GM23338 (cell line): ENCODE data around the gene PARP6. TPM values are rescaled to one million over a fixed set of nuclear protein-coding genes. Genes with fewer than 3 reads are reported as not detected.

Experiments
- ATAC-seq: fragments of 200-7000 bp; cut with Tn5 transposase; 3 replicates; pipeline ENCODE4 v1.9.1; 2020
- DNase-seq: peaks from one replicate; pipeline ENCODE4 v3.0.0-alpha.2; 2015; ENCODE audit warnings: low spot score
- H2AFZ ChIP-seq: fragments of 200-600 bp; sonication (generic); 2 replicates; pipeline ENCODE4 v1.8.0; 2016; ENCODE audit warnings: antibody characterized with exemption, mild to moderate bottlenecking, moderate library complexity
- H3F3A ChIP-seq: fragments of 200-600 bp; sonication (generic); replicated peaks from 2 replicates; pipeline ENCODE4 v1.8.0; 2017; ENCODE audit warnings: antibody characterized with exemption, mixed run types, low read depth
- H3K27ac ChIP-seq: fragments of 200-600 bp; sonication (generic); 2 replicates; pipeline ENCODE4 v1.6.1; 2016; ENCODE audit warnings: low read depth
- H3K27me3 ChIP-seq: fragments of 200-600 bp; sonication (generic); 2 replicates; pipeline ENCODE4 v1.8.0; 2016; ENCODE audit warnings: mild to moderate bottlenecking, mixed run types, moderate library complexity; ENCODE audit not compliant: insufficient read depth
- H3K36me3 ChIP-seq: fragments of 200-600 bp; sonication (generic); 2 replicates; pipeline ENCODE4 v1.8.0; 2016; ENCODE audit warnings: mild to moderate bottlenecking; ENCODE audit not compliant: insufficient read depth
- H3K4me1 ChIP-seq: fragments of 200-600 bp; sonication (generic); 2 replicates; pipeline ENCODE4 v1.8.0; 2016; ENCODE audit warnings: mild to moderate bottlenecking, moderate library complexity; ENCODE audit not compliant: insufficient read depth
- H3K4me2 ChIP-seq: fragments of 200-600 bp; sonication (generic); 2 replicates; pipeline ENCODE4 v1.7.1; 2017; ENCODE audit warnings: mixed run types
- H3K4me3 ChIP-seq: fragments of 200-600 bp; sonication (generic); 2 replicates; pipeline ENCODE4 v1.6.1; 2016; ENCODE audit warnings: mixed run types
- H3K79me2 ChIP-seq: fragments of 200-600 bp; sonication (generic); replicated peaks from 2 replicates; pipeline ENCODE4 v1.8.0; 2017; ENCODE audit warnings: mild to moderate bottlenecking; ENCODE audit not compliant: insufficient read depth
- H3K9me2 ChIP-seq: fragments of 200-600 bp; sonication (generic); 2 replicates; pipeline ENCODE4 v1.8.0; 2017; ENCODE audit not compliant: insufficient read depth
- H4K20me1 ChIP-seq: fragments of 200-600 bp; sonication (generic); replicated peaks from 2 replicates; pipeline ENCODE4 v1.8.0; 2017; ENCODE audit warnings: mild to moderate bottlenecking; ENCODE audit not compliant: insufficient read depth
- H3K27ac Mint-ChIP-seq: 2 replicates; pipeline ENCODE4 v1.8.0; 2020; ENCODE audit warnings: inconsistent platforms, mild to moderate bottlenecking, moderate library complexity, mixed read lengths
- H3K27me3 Mint-ChIP-seq: 3 replicates; pipeline ENCODE4 v1.8.0; 2022; ENCODE audit warnings: low read depth, mild to moderate bottlenecking, moderate library complexity, mixed read lengths, inconsistent platforms; ENCODE audit not compliant: insufficient read depth, poor library complexity
- H3K36me3 Mint-ChIP-seq: 3 replicates; pipeline ENCODE4 v1.8.0; 2021; ENCODE audit warnings: low read depth, mild to moderate bottlenecking, inconsistent platforms, moderate library complexity, mixed read lengths
- H3K4me1 Mint-ChIP-seq: 3 replicates; pipeline ENCODE4 v1.8.0; 2020; ENCODE audit warnings: mild to moderate bottlenecking, inconsistent platforms, mixed read lengths
- H3K4me3 Mint-ChIP-seq: 3 replicates; pipeline ENCODE4 v1.8.0; 2021; ENCODE audit warnings: moderate library complexity, mild to moderate bottlenecking, inconsistent platforms, mixed read lengths
- H3K9me3 Mint-ChIP-seq: 3 replicates; pipeline ENCODE4 v1.8.0; 2020; ENCODE audit warnings: moderate library complexity, mild to moderate bottlenecking, inconsistent platforms, mixed read lengths
- CTCF ChIP-seq, 2 experiments: fragments of 200-600 bp in 1 of 2; sonication (generic) in 1 of 2; conservative IDR thresholded peaks; 2 replicates each; pipeline versions ENCODE4 v1.5.1 to v1.6.1; 2016 to 2017; ENCODE audit warnings: antibody characterized with exemption in 2 of 2, low read depth in 2 of 2, mild to moderate bottlenecking in 2 of 2, moderate library complexity in 1 of 2
- ETS1 ChIP-seq: IDR thresholded peaks from 2 replicates; pipeline ENCODE4 v1.6.1; 2016; ENCODE audit warnings: antibody characterized with exemption
- EZH2 ChIP-seq: fragments of 200-600 bp; sonication (generic); IDR thresholded peaks from one replicate; pipeline ENCODE4 v1.8.0; 2017; ENCODE audit warnings: antibody characterized with exemption, mild to moderate bottlenecking, low read depth; ENCODE audit not compliant: unreplicated experiment
- EZH2phosphoT487 ChIP-seq: fragments of 200-600 bp; sonication (generic); IDR thresholded peaks from one replicate; pipeline ENCODE4 v1.8.1; 2018; ENCODE audit warnings: antibody characterized with exemption; ENCODE audit not compliant: unreplicated experiment
- JUNB ChIP-seq: IDR thresholded peaks from one replicate; pipeline ENCODE4 v1.6.1; 2016; ENCODE audit warnings: antibody characterized with exemption; ENCODE audit not compliant: unreplicated experiment
- NANOG ChIP-seq: IDR thresholded peaks from 2 replicates; pipeline ENCODE4 v1.6.1; 2016; ENCODE audit warnings: antibody characterized with exemption, borderline replicate concordance
- POLR2AphosphoS5 ChIP-seq: IDR thresholded peaks from 2 replicates; pipeline ENCODE4 v1.6.1; 2016; ENCODE audit warnings: antibody characterized with exemption, low read depth
- STAT1 ChIP-seq: IDR thresholded peaks from one replicate; pipeline ENCODE4 v1.6.1; 2016; ENCODE audit warnings: antibody characterized with exemption; ENCODE audit not compliant: unreplicated experiment
- ZNF114 ChIP-seq: fragments of 250-450 bp; sonication (Bioruptor Pico); IDR thresholded peaks from 2 replicates; pipeline ENCODE4 v1.5.0; 2020; ENCODE audit warnings: mild to moderate bottlenecking, moderate library complexity
- ZNF331 ChIP-seq: fragments of 250-450 bp; sonication (Bioruptor Pico); IDR thresholded peaks from 2 replicates; pipeline ENCODE4 v1.5.0; 2020; ENCODE audit warnings: low read depth, mild to moderate bottlenecking, moderate library complexity
- polyA plus RNA-seq: library from polyadenylated mRNA; unstranded; fragments of >200 nt; fragmentation: Nextera tagmentation; extraction: Ambion mirVana; gene quantifications from 2 replicates; pipeline ENCODE4 v1.2.1, GENCODE V29; 2016
- total RNA-seq: library from RNA; depleted of rRNA; stranded (reverse); fragments of >200 nt; shearing (Covaris generic); gene quantifications from 2 replicates; pipeline ENCODE4 v1.2.3, GENCODE V29; 2014
- TF ChIP-seq, protein P1 (sequence below): IDR thresholded peaks from one replicate; pipeline ENCODE4 v1.6.1; 2018; ENCODE audit warnings: antibody characterized with exemption; ENCODE audit not compliant: unreplicated experiment

PARP6 gene
- total and polyA plus RNA-seq, 2 experiments from 2014 or later = 27.6 to 28.1 TPM

DNA sequence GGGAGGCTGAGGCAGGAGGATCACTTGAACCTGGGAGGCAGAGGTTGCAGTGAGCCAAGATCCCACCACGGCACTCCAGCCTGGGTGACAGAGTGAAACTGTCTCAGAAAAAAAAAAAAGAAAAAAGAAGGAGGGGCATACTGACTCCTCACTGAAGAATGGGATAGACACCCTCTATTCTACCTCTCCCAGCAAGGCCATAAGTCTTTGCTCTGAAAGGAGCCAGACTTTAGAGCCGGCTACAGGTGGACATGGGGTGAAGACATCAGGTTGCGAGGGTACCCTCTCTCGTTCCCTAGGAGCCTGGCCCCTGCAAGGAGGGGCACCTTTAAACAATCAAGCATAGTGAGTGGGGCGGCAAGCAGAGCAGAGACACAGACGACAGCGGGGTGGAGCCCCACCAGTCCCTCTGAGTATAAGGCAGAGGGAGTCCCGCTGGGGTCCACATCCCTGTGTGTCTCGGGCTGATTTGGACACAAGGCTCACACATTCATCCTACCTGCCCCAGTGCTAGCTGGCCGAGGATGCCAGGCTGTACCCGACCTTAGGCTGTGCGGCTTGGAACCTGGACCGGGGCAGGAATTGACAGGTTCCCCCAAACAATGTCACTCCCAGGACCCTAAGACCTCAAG lies 75.8 kb downstream of the PARP6 start:
- Mint-ChIP-seq H3K4me3 (peak overlapping the region; percentile 85), H3K36me3 (peaks cover 36% of the 10 kb centered on the region), H3K27me3 (peaks cover 48% of the 10 kb centered on the region), H3K4me1 (peaks cover 25% of the 10 kb centered on the region), H3K9me3 (peaks cover 3% of the 10 kb centered on the region; the same call in 1 of the 3 replicates), H3K27ac (no peak overlapping the region)
- H3K27ac ChIP-seq = no peak overlapping the region
- peak overlapping the region; percentile 78 for H3K4me3 ChIP-seq
- ATAC-seq (peak; percentile 1), DNase-seq (no peak)
- H3K27me3 ChIP-seq = peaks cover 21% of the 10 kb centered on the region
- H3K4me1 ChIP-seq = peaks cover 15% of the 10 kb centered on the region; the same call in 1 of the 2 replicates
- peak overlapping the region; percentile 95 for H3K4me2 ChIP-seq
- H3K9me2 ChIP-seq = no peaks in the 10 kb centered on the region
- no peaks in the 10 kb centered on the region for H3K79me2 ChIP-seq
- H4K20me1 ChIP-seq = peaks cover 25% of the 10 kb centered on the region
- H3F3A ChIP-seq = peaks cover 46% of the 10 kb centered on the region
- TF ChIP-seq EZH2phosphoT487 = no peak
- TF ChIP-seq ETS1 = no peak
- TF ChIP-seq ZNF114 = no peak
- TF ChIP-seq ZNF331 (CRISPR knock-in tag) = no peak
- TF ChIP-seq EZH2 = no peak
- no peak for TF ChIP-seq STAT1
- TF ChIP-seq POLR2AphosphoS5 = no peak
- TF ChIP-seq, protein P1, sequence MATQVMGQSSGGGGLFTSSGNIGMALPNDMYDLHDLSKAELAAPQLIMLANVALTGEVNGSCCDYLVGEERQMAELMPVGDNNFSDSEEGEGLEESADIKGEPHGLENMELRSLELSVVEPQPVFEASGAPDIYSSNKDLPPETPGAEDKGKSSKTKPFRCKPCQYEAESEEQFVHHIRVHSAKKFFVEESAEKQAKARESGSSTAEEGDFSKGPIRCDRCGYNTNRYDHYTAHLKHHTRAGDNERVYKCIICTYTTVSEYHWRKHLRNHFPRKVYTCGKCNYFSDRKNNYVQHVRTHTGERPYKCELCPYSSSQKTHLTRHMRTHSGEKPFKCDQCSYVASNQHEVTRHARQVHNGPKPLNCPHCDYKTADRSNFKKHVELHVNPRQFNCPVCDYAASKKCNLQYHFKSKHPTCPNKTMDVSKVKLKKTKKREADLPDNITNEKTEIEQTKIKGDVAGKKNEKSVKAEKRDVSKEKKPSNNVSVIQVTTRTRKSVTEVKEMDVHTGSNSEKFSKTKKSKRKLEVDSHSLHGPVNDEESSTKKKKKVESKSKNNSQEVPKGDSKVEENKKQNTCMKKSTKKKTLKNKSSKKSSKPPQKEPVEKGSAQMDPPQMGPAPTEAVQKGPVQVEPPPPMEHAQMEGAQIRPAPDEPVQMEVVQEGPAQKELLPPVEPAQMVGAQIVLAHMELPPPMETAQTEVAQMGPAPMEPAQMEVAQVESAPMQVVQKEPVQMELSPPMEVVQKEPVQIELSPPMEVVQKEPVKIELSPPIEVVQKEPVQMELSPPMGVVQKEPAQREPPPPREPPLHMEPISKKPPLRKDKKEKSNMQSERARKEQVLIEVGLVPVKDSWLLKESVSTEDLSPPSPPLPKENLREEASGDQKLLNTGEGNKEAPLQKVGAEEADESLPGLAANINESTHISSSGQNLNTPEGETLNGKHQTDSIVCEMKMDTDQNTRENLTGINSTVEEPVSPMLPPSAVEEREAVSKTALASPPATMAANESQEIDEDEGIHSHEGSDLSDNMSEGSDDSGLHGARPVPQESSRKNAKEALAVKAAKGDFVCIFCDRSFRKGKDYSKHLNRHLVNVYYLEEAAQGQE = no peak
- TF ChIP-seq CTCF (conservative IDR thresholded peaks at IDR 0.05; ENCODE audit: low read depth in 2 of 2) = no peak
- TF ChIP-seq JUNB = no peak
- no peak for TF ChIP-seq NANOG
- H3K36me3 ChIP-seq = peaks cover 15% of the 10 kb centered on the region
- H2AFZ ChIP-seq = peak overlapping the region; percentile 96
